HepG2 (cell line): Measurements from ENCODE around the gene NOX3. TPM values are rescaled to one million over a fixed set of nuclear protein-coding genes. Genes with fewer than 3 reads are reported as not detected.

Experiments used
- ARNT ChIP-seq: fragments of 450-650 bp; IDR thresholded peaks from 2 replicates; pipeline ENCODE4 v1.6.1; 2017
- HNF4G ChIP-seq, 2 experiments: sonication (generic) in 1 of 2; formaldehyde crosslinking in 1 of 2; IDR thresholded peaks; 2 replicates each; pipeline versions ENCODE4 v1.4.0 to v1.6.1; 2011 to 2020; ENCODE audit warnings: borderline replicate concordance in 2 of 2, low read depth in 2 of 2, mild to moderate bottlenecking in 2 of 2, low read length in 1 of 2, missing genetic modification reagents in 1 of 2, moderate library complexity in 1 of 2
- HOXA9 ChIP-seq: sonication (generic); formaldehyde crosslinking; IDR thresholded peaks from 2 replicates; pipeline ENCODE4 v1.8.1; 2022; ENCODE audit warnings: missing genetic modification reagents, mild to moderate bottlenecking, moderate library complexity, borderline replicate concordance
- KDM3A ChIP-seq: IDR thresholded peaks from 2 replicates; pipeline ENCODE4 v1.6.1; 2018; ENCODE audit warnings: low read depth, missing compliant biosample characterization
- PATZ1 ChIP-seq: sonication (generic); formaldehyde crosslinking; IDR thresholded peaks from 2 replicates; pipeline ENCODE4 v1.4.0; 2020; ENCODE audit warnings: missing genetic modification reagents
- POLR2AphosphoS2 ChIP-seq: IDR thresholded peaks from 2 replicates; pipeline ENCODE4 v1.6.1; 2011; ENCODE audit warnings: low read depth, low read length, improper control_type of control experiment
- PRPF4 ChIP-seq: fragments of 200-400 bp; formaldehyde crosslinking; IDR thresholded peaks from 2 replicates; pipeline ENCODE4 v1.6.1; 2016; ENCODE audit warnings: low read length, low read depth; ENCODE audit not compliant: poor library complexity, severe bottlenecking
- RARA ChIP-seq: IDR thresholded peaks from 2 replicates; pipeline ENCODE4 v1.6.1; 2016; ENCODE audit warnings: missing genetic modification reagents, missing compliant biosample characterization
- RXRA ChIP-seq: sonication (generic); formaldehyde crosslinking; IDR thresholded peaks from 2 replicates; pipeline ENCODE4 v1.5.1; 2020; ENCODE audit warnings: missing genetic modification reagents
- SKI ChIP-seq: fragments of 450-650 bp; IDR thresholded peaks from one replicate; pipeline ENCODE4 v1.6.1; 2018; ENCODE audit warnings: mild to moderate bottlenecking; ENCODE audit not compliant: partially characterized antibody
- SOX6 ChIP-seq, 2 experiments: fragments of 450-650 bp in 1 of 2; sonication (generic) in 1 of 2; formaldehyde crosslinking in 1 of 2; IDR thresholded peaks; 2 replicates each; pipeline versions ENCODE4 v1.4.0 to v1.6.1; 2017 to 2020; ENCODE audit warnings: antibody characterized with exemption in 1 of 2, mild to moderate bottlenecking in 1 of 2, missing genetic modification reagents in 1 of 2
- TP53 ChIP-seq: sonication (generic); formaldehyde crosslinking; conservative IDR thresholded peaks from 2 replicates; pipeline ENCODE4 v1.4.0; 2020; ENCODE audit warnings: missing genetic modification reagents
- ZFYVE20 ChIP-seq: sonication (generic); formaldehyde crosslinking; IDR thresholded peaks from 2 replicates; pipeline ENCODE4 v1.8.0; 2023; ENCODE audit warnings: low read depth, mild to moderate bottlenecking, moderate library complexity, missing genetic modification reagents, borderline replicate concordance
- ZNF260 ChIP-seq: sonication (generic); formaldehyde crosslinking; IDR thresholded peaks from 2 replicates; pipeline ENCODE4 v1.4.0; 2020; ENCODE audit warnings: missing genetic modification reagents, low read depth, mild to moderate bottlenecking, borderline replicate concordance
- ZNF33A ChIP-seq: sonication (generic); formaldehyde crosslinking; IDR thresholded peaks from 2 replicates; pipeline ENCODE4 v1.5.1; 2020; ENCODE audit warnings: missing genetic modification reagents, mild to moderate bottlenecking, moderate library complexity, borderline replicate concordance
- ZNF672 ChIP-seq: sonication (generic); formaldehyde crosslinking; IDR thresholded peaks from 2 replicates; pipeline ENCODE4 v1.8.1; 2022; ENCODE audit warnings: missing genetic modification reagents
- polyA plus RNA-seq, 8 experiments: library from polyadenylated mRNA; depleted of rRNA in 3 of 8; stranded (reverse) in 7 of 8; unstranded in 1 of 8; fragments of >200 nt; fragmentation: Illumina TruSeq in 4 of 8; extraction: Trizol in 4 of 8; gene quantifications; 2 replicates each; pipeline versions ENCODE4 v1.2.1 to v1.2.3, GENCODE V29; 2011 to 2016; ENCODE audit warnings: low read depth in 4 of 8, missing spikeins in 1 of 8, mixed read lengths in 1 of 8; ENCODE audit not compliant: insufficient read depth in 1 of 8
- total RNA-seq, 5 experiments: library from RNA; depleted of rRNA; stranded (reverse); fragments of >200 nt; fragmentation: Illumina TruSeq; extraction: Trizol; gene quantifications; 2 replicates each; pipeline ENCODE4 v1.2.3, GENCODE V29; 2016; ENCODE audit warnings: low read depth in 1 of 5
- TF ChIP-seq, protein P1 (sequence below): sonication (generic); formaldehyde crosslinking; conservative IDR thresholded peaks from 2 replicates; pipeline ENCODE4 v1.4.0; 2020; ENCODE audit warnings: mild to moderate bottlenecking, missing genetic modification reagents, moderate library complexity

The NOX3 gene
- total and polyA plus RNA-seq, 2 of the 13 experiments (the other 11 are each of a cell fraction or from before 2014, with no cell fraction given) = 0.09 to 0.18 TPM

DNA sequence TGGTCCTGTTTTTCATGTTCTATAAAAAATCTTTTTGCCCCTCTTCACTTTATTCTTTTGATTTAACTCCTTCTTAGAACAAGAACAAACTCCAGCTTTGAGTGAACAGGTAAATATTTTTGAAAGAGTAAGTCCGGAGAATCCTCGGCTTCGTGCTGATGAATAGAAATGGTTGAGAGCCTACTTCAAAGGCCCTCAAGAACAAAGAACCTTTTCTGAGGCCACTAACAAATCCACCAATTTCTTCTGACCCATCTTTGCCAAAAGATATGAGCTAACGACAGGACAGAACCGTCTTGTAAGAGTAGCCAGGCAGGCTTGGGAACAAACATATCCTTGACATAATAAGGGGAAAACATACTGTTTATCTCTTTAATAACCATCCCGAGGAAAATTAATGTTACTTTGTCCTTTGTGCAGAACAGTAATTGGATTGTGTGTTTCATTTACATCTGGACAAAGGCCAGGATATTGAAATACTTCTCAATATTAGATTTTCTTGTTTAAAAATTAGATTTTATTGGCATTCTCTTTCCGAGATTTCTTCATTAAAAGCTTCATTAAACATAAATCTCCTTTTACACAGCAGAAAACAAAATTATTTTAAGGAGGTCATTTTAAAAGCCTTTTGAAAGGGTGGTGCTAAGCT lies 52.9 kb downstream of the NOX3 start (continued):
- TF ChIP-seq, protein P1, sequence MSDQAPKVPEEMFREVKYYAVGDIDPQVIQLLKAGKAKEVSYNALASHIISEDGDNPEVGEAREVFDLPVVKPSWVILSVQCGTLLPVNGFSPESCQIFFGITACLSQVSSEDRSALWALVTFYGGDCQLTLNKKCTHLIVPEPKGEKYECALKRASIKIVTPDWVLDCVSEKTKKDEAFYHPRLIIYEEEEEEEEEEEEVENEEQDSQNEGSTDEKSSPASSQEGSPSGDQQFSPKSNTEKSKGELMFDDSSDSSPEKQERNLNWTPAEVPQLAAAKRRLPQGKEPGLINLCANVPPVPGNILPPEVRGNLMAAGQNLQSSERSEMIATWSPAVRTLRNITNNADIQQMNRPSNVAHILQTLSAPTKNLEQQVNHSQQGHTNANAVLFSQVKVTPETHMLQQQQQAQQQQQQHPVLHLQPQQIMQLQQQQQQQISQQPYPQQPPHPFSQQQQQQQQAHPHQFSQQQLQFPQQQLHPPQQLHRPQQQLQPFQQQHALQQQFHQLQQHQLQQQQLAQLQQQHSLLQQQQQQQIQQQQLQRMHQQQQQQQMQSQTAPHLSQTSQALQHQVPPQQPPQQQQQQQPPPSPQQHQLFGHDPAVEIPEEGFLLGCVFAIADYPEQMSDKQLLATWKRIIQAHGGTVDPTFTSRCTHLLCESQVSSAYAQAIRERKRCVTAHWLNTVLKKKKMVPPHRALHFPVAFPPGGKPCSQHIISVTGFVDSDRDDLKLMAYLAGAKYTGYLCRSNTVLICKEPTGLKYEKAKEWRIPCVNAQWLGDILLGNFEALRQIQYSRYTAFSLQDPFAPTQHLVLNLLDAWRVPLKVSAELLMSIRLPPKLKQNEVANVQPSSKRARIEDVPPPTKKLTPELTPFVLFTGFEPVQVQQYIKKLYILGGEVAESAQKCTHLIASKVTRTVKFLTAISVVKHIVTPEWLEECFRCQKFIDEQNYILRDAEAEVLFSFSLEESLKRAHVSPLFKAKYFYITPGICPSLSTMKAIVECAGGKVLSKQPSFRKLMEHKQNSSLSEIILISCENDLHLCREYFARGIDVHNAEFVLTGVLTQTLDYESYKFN (CRISPR knock-in tag) = 0 out of 2 replicates have a peak, but pooled peaks have one; percentile 22
- no peak for TF ChIP-seq ZNF672
- no peak for TF ChIP-seq HOXA9 (CRISPR knock-in tag)
- no peak for TF ChIP-seq SKI
- TF ChIP-seq RXRA (CRISPR knock-in tag) = no peak
- peak; percentile 47; the same call in 1 of the 2 replicates for TF ChIP-seq RARA (CRISPR knock-in tag)
- no peak for TF ChIP-seq HNF4G (IDR thresholded peaks at IDR 0.05; ENCODE audit: borderline replicate concordance, low read depth, low read length)
- no peak for TF ChIP-seq HNF4G (CRISPR knock-in tag; IDR thresholded peaks at IDR 0.05; ENCODE audit: borderline replicate concordance, low read depth)
- TF ChIP-seq ZFYVE20 = no peak
- no peak for TF ChIP-seq ARNT
- TF ChIP-seq KDM3A (CRISPR knock-in tag) = no peak
- TF ChIP-seq PATZ1 = peak; percentile 17; the same call in 1 of the 2 replicates
- no peak for TF ChIP-seq PRPF4
- no peak for TF ChIP-seq ZNF33A (CRISPR knock-in tag)
- no peak for TF ChIP-seq ZNF260
- TF ChIP-seq POLR2AphosphoS2 = no peak
- TF ChIP-seq SOX6 (IDR thresholded peaks at IDR 0.05) = no peak
- peak; percentile 68 for TF ChIP-seq SOX6 (CRISPR knock-in tag; IDR thresholded peaks at IDR 0.05)
- no peak for TF ChIP-seq TP53 (CRISPR knock-in tag)
